Progenitor cell of endocrine pancreas (in vitro differentiated cells): ENCODE results near the gene RNF138. TPM values are rescaled to one million over a fixed set of nuclear protein-coding genes. Genes with fewer than 3 reads are reported as not detected.

ENCODE experiments used
- DNase-seq: peaks from one replicate; pipeline ENCODE4 v3.0.0; 2021; ENCODE audit warnings: low spot score; ENCODE audit not compliant: unreplicated experiment
- H3K27ac Mint-ChIP-seq: 2 replicates; pipeline ENCODE4 v1.8.0; 2021; ENCODE audit warnings: mild to moderate bottlenecking, moderate library complexity, mixed read lengths
- H3K27me3 Mint-ChIP-seq: 2 replicates; pipeline ENCODE4 v1.8.0; 2021; ENCODE audit warnings: mixed read lengths
- H3K36me3 Mint-ChIP-seq: 2 replicates; pipeline ENCODE4 v1.8.0; 2022; ENCODE audit warnings: mixed read lengths; ENCODE audit not compliant: insufficient read depth
- H3K4me1 Mint-ChIP-seq: 2 replicates; pipeline ENCODE4 v1.8.0; 2021; ENCODE audit warnings: low read depth, mixed read lengths
- H3K4me3 Mint-ChIP-seq: 2 replicates; pipeline ENCODE4 v1.8.0; 2021; ENCODE audit warnings: low read depth, mild to moderate bottlenecking, moderate library complexity, mixed read lengths
- H3K9me3 Mint-ChIP-seq: 2 replicates; pipeline ENCODE4 v1.8.0; 2021; ENCODE audit warnings: low read depth, mixed read lengths
- CTCF ChIP-seq: fragments of 200-600 bp; sonication (generic); IDR thresholded peaks from one replicate; pipeline ENCODE4 v1.5.0; 2021; ENCODE audit warnings: antibody characterized with exemption, mild to moderate bottlenecking; ENCODE audit not compliant: unreplicated experiment
- total RNA-seq: library from RNA; stranded (reverse); gene quantifications from 2 replicates; pipeline ENCODE4 v1.2.1, GENCODE V29; 2021

RNF138 gene
- total RNA-seq, 1 donor from 2014 or later, result 48.2 TPM

- no peaks in the 10 kb centered on the region for H3K9me3 Mint-ChIP-seq
- no peak overlapping the region for H3K27ac Mint-ChIP-seq
- H3K4me3 Mint-ChIP-seq, result no peak overlapping the region
- no peak for TF ChIP-seq CTCF
- peaks cover 1% of the 10 kb centered on the region for H3K36me3 Mint-ChIP-seq
- H3K27me3 Mint-ChIP-seq, result no peaks in the 10 kb centered on the region
- DNase-seq, result no peak
- H3K4me1 Mint-ChIP-seq, result peaks cover 1% of the 10 kb centered on the region
Observed at GRCh38 chr18:32056613-32057358, 34.9 kb upstream of the RNF138 start.

- TF ChIP-seq CTCF, result no peak
- H3K4me3 Mint-ChIP-seq, result no peak overlapping the region
- no peaks in the 10 kb centered on the region for H3K9me3 Mint-ChIP-seq
- peaks cover 1% of the 10 kb centered on the region for H3K36me3 Mint-ChIP-seq
- H3K4me1 Mint-ChIP-seq, result peaks cover 1% of the 10 kb centered on the region
- H3K27me3 Mint-ChIP-seq, result no peaks in the 10 kb centered on the region
- DNase-seq, result no peak
- no peak overlapping the region for H3K27ac Mint-ChIP-seq
Observed at GRCh38 chr18:32057624-32058165, 34.0 kb upstream of the RNF138 start.

GRCh38 chr18:32060026-32060425 is 31.6 kb upstream of the RNF138 start:
- H3K36me3 Mint-ChIP-seq, result peaks cover 1% of the 10 kb centered on the region
- H3K27me3 Mint-ChIP-seq, result no peaks in the 10 kb centered on the region
- H3K4me3 Mint-ChIP-seq, result no peak overlapping the region
- TF ChIP-seq CTCF, result no peak
- peaks cover 1% of the 10 kb centered on the region for H3K4me1 Mint-ChIP-seq
- no peaks in the 10 kb centered on the region for H3K9me3 Mint-ChIP-seq
- no peak overlapping the region for H3K27ac Mint-ChIP-seq
- DNase-seq, result no peak

GRCh38 chr18:32067375-32068167 is 24.1 kb upstream of the RNF138 start:
- DNase-seq, result no peak
- Mint-ChIP-seq H3K4me3 (no peak overlapping the region), H3K4me1 (no peaks in the 10 kb centered on the region), H3K27ac (peak overlapping the region; percentile 7), H3K36me3 (peaks cover 2% of the 10 kb centered on the region), H3K27me3 (no peaks in the 10 kb centered on the region), H3K9me3 (no peaks in the 10 kb centered on the region)
- TF ChIP-seq CTCF, result no peak

- TF ChIP-seq CTCF, result peak; percentile 55
- Mint-ChIP-seq H3K4me1 (no peaks in the 10 kb centered on the region), H3K9me3 (no peaks in the 10 kb centered on the region), H3K27me3 (no peaks in the 10 kb centered on the region), H3K4me3 (no peak overlapping the region), H3K27ac (no peak overlapping the region), H3K36me3 (peaks cover 2% of the 10 kb centered on the region)
- no peak for DNase-seq
Observed at GRCh38 chr18:32072321-32072720, 19.4 kb upstream of the RNF138 start.
